Choroid plexus epithelial cell (primary cell): ENCODE measurements around the gene ABCC10.
A peak's percentile ranks its signal among the peaks of the same experiment; 100 is the strongest.
"Not testable (repeated sequence)": the region's sequence is repeated elsewhere in the genome, so short reads cannot be mapped to it uniquely, and the experiment has no call there.

Experiments
- DNase-seq: peaks from one replicate; pipeline ENCODE4 v3.0.0-alpha.2; 2010; ENCODE audit warnings: low read depth
- H3K4me3 ChIP-seq: 2 replicates; pipeline ENCODE4 v1.5.1; 2011; ENCODE audit warnings: low read depth, mild to moderate bottlenecking, control low read depth, low read length, moderate library complexity
- CTCF ChIP-seq: conservative IDR thresholded peaks from 2 replicates; pipeline ENCODE4 v1.5.1; 2011; ENCODE audit warnings: low read depth, mild to moderate bottlenecking, control low read depth, inconsistent platforms, low read length, moderate library complexity

ABCC10 gene, protein sequence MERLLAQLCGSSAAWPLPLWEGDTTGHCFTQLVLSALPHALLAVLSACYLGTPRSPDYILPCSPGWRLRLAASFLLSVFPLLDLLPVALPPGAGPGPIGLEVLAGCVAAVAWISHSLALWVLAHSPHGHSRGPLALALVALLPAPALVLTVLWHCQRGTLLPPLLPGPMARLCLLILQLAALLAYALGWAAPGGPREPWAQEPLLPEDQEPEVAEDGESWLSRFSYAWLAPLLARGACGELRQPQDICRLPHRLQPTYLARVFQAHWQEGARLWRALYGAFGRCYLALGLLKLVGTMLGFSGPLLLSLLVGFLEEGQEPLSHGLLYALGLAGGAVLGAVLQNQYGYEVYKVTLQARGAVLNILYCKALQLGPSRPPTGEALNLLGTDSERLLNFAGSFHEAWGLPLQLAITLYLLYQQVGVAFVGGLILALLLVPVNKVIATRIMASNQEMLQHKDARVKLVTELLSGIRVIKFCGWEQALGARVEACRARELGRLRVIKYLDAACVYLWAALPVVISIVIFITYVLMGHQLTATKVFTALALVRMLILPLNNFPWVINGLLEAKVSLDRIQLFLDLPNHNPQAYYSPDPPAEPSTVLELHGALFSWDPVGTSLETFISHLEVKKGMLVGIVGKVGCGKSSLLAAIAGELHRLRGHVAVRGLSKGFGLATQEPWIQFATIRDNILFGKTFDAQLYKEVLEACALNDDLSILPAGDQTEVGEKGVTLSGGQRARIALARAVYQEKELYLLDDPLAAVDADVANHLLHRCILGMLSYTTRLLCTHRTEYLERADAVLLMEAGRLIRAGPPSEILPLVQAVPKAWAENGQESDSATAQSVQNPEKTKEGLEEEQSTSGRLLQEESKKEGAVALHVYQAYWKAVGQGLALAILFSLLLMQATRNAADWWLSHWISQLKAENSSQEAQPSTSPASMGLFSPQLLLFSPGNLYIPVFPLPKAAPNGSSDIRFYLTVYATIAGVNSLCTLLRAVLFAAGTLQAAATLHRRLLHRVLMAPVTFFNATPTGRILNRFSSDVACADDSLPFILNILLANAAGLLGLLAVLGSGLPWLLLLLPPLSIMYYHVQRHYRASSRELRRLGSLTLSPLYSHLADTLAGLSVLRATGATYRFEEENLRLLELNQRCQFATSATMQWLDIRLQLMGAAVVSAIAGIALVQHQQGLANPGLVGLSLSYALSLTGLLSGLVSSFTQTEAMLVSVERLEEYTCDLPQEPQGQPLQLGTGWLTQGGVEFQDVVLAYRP (N-terminal part only)

GRCh38 chr6:43427406-43428111 is at the start of gene ABCC10:
TSS of gene ABCC10 (plus strand) at chr6:43427541. CDS start at chr6:43427979, 438 bp downstream.
- TF ChIP-seq CTCF = peak; percentile 63
- DNase-seq = peak; percentile 98
- H3K4me3 ChIP-seq = peak within 1 kb of the TSS; percentile 98

DNA sequence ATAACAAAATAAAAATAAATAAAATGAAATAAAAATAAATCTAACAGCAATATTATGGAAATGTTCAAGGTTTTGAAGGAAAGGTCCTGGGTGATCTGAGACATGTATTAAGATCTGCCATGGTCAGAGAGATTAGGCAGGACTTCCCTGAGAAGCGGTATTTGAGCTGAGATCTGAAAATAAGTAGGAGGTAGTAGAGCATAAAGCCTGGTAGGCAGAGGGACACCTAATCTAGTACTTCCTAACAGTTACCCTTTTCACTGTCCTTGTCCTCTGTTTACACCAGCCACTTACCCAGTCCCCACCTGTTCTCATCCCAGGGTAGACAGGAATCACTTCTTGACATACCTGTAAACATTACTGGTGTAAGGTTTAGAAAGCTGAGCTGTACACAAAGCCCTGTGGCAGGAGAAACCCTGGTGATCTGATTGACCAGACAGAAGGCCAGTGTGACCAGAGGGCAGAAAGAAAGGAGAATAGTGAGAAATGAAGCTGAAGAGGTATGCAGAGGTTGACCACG is 49.6 kb upstream of the ABCC10 start:
- no peak overlapping the region for H3K4me3 ChIP-seq
- no peak for TF ChIP-seq CTCF
- DNase-seq = no peak

- no peak for TF ChIP-seq CTCF
- DNase-seq = no peak
- no peak overlapping the region for H3K4me3 ChIP-seq
These were observed 48.7 kb upstream of the ABCC10 start for GRCh38 chr6:43378631-43379030.

DNA sequence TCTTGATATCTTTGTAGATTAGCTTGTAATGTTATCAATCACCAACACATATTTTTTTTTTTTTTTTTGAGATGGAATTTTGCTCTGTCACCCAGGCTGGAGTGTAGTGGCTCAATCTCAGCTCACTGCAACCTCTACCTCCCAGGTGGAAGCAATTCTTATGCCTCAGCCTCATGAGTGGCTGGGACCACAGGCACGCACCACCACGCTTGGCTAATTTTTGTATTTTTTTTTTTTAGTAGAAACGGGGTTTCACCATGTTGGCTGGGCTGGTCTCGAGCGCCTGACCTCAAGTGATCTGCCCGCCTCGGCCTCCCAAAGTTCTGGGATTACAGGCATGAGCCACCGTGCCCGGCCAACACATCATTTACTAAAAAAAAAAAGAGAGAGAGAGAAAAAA is 46.5 kb upstream of the ABCC10 start:
- not testable (repeated sequence) for DNase-seq, H3K4me3 ChIP-seq

DNA sequence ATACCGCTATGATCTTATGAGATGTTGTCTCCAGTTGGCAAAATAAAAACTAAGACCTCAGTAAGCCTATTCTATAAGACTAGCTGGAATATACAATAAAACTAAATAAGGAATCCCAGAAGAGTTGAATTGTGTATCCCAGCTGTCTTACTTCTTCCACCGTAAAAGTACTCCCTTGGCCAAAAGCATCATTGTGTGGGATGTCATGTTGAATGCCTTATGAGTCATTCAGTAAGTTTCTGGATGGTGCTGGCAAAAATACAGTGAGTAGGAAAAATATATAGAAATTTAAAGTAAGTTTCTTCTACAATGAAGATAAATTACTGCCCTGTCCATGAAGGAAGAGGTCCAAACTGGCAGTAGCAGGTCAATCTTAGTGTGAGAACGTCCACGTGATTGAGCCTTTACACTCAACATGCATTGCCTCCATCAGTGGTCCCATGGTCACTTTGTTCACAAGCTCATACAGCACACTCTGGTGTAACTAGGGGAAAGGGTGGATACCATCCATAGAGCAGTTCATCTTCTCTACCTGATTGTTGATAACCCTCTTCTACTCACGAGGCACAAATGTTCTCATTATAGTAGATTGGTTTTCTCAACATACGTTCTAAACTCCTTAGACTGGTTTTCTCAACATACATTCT is 44.2 kb upstream of the ABCC10 start:
- H3K4me3 ChIP-seq = no peak overlapping the region
- no peak for TF ChIP-seq CTCF
- DNase-seq = peak; percentile 47

- DNase-seq = no peak
- TF ChIP-seq CTCF = no peak
- no peak overlapping the region for H3K4me3 ChIP-seq
These were observed 40.8 kb upstream of the ABCC10 start for GRCh38 chr6:43386492-43386891.
